GM18873 (cell line): ENCODE results near the gene ANKRD23.
"Not testable (repeated sequence)": the region's sequence is repeated elsewhere in the genome, so short reads cannot be mapped to it uniquely, and the experiment has no call there.

Source experiments
- ATAC-seq: cut with Tn5 transposase; IDR thresholded peaks from one replicate; pipeline ENCODE4 v1.9.1; 2021; ENCODE audit warnings: mild to moderate bottlenecking, moderate library complexity, moderate number of reproducible peaks; ENCODE audit not compliant: unreplicated experiment, low FRiP score

ANKRD23 gene

GRCh38 chr2:96801005-96801785, 42.6 kb downstream of the ANKRD23 start:
- peak; percentile 71 for ATAC-seq

DNA sequence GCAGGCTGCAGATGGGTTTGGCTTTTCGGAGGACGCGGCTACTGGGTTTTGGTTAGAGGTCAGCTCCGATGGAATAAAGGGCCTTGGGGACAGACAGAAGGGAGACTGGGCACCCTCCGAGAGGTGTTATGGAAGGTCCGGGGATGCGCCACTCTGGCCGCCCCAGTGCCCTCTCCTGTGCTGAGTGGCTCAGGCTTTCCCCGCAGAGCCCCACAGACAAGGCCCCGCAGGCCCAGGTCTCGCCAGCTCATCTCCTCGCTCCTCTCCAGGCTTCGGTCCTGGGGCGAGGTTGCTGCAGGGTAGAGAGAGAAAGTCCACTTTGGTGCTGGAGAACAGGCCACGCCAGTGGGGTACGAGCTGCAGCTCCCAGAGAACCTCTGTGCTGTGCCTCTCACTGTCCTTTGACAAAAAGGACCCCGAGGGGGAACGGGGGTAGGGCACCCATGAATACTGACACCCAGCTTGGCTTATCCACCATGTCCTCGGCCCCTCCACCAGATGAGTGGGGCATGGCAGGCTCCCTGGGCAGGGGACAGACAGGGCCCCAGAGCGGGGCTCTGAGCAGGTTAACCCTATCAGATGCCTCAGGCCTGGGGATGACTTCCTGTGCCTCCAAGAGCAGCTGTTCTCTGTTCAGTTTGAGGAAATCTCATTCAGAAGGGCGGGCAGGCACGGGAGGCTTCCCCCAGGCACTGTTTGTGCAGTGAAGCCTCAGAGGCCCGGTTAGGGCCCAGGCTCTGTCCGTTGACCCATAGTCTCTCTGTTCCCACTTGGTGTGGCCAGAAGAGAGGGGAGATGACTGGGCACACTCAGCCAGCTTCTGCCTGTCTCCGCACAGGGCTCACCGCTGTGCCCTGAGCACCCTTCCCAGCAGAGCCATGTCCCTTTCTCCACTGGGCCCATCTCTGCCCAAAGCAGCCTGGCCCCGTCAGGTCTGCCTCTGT, 43.5 kb downstream of the ANKRD23 start:
- peak; percentile 23 for ATAC-seq

GRCh38 chr2:96799623-96799935, 44.2 kb downstream of the ANKRD23 start:
- no peak for ATAC-seq

DNA sequence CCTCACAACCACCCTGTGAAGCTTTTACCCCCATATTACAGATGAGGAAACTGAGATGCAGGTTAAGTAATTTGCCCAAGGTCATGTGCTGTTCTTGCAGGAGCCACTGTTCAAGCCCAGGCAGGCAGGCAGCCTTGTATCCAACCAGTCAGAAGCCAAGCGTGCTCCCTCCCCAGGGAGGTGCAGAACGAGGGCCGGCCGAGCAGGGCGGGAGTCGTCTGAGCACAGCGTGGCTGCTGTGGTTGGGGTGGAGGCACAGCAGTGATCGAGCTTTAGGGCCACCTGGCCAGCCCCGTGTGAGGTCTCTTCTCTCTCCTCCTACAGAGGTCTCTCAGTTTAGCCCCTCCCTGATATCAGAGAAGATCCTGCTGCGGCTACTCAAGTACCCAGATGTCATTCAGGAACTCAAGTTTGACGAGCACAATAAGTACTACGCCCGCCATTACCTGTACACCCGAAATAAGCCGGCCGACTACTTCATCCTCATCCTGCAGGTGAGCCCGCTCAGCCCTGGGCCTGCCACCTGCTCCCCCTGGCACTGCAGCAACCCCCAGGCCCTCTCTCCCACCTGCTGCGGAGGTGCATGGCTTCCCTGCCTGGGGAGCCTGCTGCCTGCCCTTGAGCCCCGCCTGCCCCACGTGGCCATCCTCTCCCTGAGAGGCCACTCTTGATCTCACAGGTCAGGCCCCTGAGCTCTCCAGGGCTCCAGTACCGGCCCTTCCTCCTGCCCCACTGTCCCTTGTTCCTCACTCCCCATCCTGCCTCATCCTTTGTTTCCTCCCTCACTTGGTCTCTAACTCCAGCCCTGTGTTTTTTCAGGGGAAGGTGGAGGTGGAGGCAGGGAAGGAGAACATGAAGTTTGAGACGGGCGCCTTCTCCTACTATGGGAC, 44.8 kb downstream of the ANKRD23 start:
- ATAC-seq, result no peak

DNA sequence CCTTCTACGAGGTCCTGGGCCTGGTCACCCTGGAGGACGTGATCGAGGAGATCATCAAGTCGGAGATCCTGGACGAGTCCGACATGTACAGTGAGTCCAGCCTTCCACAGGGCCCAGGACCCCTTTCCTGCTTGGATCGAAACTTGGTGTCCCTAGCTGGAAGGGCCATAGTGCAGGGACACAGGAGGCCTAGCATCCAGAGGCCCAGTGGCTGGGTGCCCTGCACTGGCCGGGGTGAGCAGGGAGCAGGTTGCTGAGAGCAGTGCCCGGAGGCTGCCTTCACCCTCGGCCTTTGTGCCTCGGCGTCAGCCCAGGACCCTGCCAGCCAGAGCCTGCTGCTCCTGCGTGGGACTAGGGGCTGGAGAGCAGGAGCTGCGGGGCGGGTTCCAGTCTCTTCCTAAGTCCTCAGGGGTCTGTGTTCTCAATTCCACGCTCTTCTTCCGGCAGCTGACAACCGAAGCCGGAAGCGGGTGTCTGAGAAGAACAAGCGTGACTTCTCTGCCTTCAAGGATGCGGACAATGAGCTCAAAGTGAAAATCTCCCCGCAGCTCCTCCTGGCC, 46.7 kb downstream of the ANKRD23 start:
- ATAC-seq, result no peak

DNA sequence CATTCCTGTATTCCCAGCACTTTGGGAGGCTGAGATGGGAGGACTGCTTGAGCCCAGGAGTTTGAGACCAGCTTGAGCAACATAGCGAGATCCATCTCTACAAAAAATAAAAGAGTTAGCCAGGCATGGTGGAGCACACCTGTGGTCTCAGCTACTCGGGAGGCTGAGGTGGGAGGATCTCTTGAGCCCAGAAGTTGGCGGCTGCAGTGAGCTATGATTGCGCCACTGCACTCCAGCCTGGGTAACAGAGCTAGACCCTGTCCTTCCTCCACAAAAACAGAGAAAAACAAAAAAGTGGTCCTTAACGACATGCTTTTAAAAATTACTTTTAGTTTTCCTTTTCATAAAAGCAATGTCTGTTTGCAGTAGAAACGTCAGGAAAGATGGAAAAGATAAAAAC, 47.3 kb downstream of the ANKRD23 start:
- not testable (repeated sequence) for ATAC-seq

DNA sequence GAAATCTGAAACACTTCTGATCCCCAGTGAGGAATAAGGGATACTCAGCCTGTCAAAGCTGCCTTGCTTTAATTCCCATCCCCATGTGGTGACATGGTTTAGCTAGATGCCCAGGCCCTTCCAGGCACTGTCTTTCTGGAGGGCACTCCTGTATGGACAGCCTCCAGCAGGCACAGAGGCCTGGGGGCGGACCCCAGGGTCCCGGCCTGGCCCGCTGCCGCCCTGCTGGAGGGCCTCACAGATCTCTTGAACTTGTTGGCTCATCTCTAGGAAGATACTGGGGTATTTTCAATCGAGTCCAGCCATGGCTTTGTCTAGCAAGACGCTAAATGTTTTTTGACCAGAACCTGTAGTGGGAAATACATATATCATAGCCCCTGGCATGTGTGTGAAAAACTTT, 48.7 kb downstream of the ANKRD23 start:
- no peak for ATAC-seq

GRCh38 chr2:96792772-96793749, 50.8 kb downstream of the ANKRD23 start:
- no peak for ATAC-seq

GRCh38 chr2:96789245-96789617, 54.6 kb downstream of the ANKRD23 start:
- no peak for ATAC-seq

GRCh38 chr2:96788442-96789244, 55.2 kb downstream of the ANKRD23 start:
- no peak for ATAC-seq
